NCI-H146 treated with DMSO at 0.1 percent for 48 hours (cell line): ENCODE data around the gene REC8.
A peak's percentile ranks its signal among the peaks of the same experiment; 100 is the strongest.

Experiments
- DNase-seq: peaks from one replicate; lab custom pipeline; 2025; ENCODE audit not compliant: unreplicated experiment; lab: John Stamatoyannopoulos, UW

Gene REC8

GRCh38 chr14:24137529-24138395, 34.1 kb upstream of the REC8 start:
- no peak for DNase-seq

- no peak for DNase-seq
These were observed 33.2 kb upstream of the REC8 start for GRCh38 chr14:24138396-24139271.

- DNase-seq: no peak
These were observed 32.5 kb upstream of the REC8 start for GRCh38 chr14:24139272-24139934.

GRCh38 chr14:24141097-24141880, 30.6 kb upstream of the REC8 start, which contains the start of gene EMC9:
Gene EMC9, minus strand, starts transcription at chr14:24141591. Its CDS starts 287 bp downstream, at chr14:24141304.
- peak; percentile 98 for DNase-seq

- no peak for DNase-seq
These were observed 28.4 kb upstream of the REC8 start for GRCh38 chr14:24143511-24143910.

- no peak for DNase-seq
These were observed 27.4 kb upstream of the REC8 start for GRCh38 chr14:24144451-24144850.

GRCh38 chr14:24145219-24145618, 26.7 kb upstream of the REC8 start:
- no peak for DNase-seq

- no peak for DNase-seq
These were observed 26.0 kb upstream of the REC8 start for GRCh38 chr14:24145690-24146452.

GRCh38 chr14:24146453-24146977, 25.4 kb upstream of the REC8 start, which contains the start of gene PSME2:
Gene PSME2, minus strand, starts transcription at chr14:24146610. Its CDS starts 29 bp downstream, at chr14:24146581.
- DNase-seq: peak; percentile 94

- DNase-seq: peak; percentile 97
These were observed 24.7 kb upstream of the REC8 start, which contains the start of gene RNF31 for GRCh38 chr14:24146978-24147760. Gene RNF31, plus strand, starts transcription at chr14:24147498. Its CDS starts 201 bp downstream, at chr14:24147699.

- no peak for DNase-seq
These were observed 24.0 kb upstream of the REC8 start for GRCh38 chr14:24147761-24148428.

GRCh38 chr14:24149302-24149969, 22.4 kb upstream of the REC8 start:
- DNase-seq: no peak

GRCh38 chr14:24150061-24150460, 21.8 kb upstream of the REC8 start:
- no peak for DNase-seq

- DNase-seq: no peak
These were observed 21.3 kb upstream of the REC8 start for GRCh38 chr14:24150567-24150966.

- DNase-seq: no peak
These were observed 20.9 kb upstream of the REC8 start for GRCh38 chr14:24150993-24151392.

GRCh38 chr14:24151404-24152080, 20.3 kb upstream of the REC8 start:
- no peak for DNase-seq

- DNase-seq: no peak
These were observed 16.8 kb upstream of the REC8 start for GRCh38 chr14:24155100-24155499.
